GM19099 (cell line): ENCODE measurements around the gene HPS5.

Experiments used
- POLR2A ChIP-seq: IDR thresholded peaks from 3 replicates; pipeline ENCODE4 v1.6.1; 2011; ENCODE audit warnings: low read depth; ENCODE audit not compliant: insufficient read length; ENCODE audit errors: extremely low read depth

HPS5 gene

DNA sequence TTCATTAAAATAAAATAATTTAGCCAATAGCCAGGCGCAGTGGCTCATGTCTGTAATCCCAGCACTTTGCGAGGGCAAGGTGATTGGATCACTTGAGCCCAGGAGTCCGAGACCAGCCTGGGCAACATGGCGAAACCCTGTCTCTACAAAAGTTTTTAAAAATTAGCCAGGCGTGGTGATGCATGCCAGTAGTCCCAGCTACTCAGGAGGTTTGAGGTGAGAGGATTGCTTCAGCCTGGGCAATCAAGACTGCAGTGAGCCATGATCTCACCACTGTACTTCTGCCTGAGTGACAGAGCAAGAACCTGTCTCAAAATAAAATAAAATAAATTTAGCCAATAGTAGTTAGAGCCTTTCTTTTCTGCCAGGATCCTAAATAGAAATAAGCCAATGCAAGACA is 12.2 kb downstream of the HPS5 start:
- no peak for TF ChIP-seq POLR2A

DNA sequence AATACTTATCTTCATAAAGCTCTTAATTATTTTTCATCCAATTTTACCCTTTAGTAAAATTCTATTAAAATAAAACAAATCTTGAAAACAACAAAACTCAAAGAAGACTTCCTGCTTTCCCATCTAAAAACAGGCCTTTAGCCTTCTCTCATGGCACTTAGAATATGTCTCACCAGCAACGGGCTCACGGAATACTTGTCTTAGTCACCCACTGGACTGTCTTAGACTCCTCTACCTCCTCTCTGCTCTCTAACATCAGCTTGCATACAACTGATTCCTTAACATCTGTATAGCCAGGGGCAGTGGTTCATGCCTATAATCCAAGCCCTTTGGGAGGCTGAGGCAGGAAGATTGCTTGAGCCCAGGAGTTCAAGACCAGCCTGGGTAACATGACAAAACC is 13.7 kb downstream of the HPS5 start:
- TF ChIP-seq POLR2A: no peak

DNA sequence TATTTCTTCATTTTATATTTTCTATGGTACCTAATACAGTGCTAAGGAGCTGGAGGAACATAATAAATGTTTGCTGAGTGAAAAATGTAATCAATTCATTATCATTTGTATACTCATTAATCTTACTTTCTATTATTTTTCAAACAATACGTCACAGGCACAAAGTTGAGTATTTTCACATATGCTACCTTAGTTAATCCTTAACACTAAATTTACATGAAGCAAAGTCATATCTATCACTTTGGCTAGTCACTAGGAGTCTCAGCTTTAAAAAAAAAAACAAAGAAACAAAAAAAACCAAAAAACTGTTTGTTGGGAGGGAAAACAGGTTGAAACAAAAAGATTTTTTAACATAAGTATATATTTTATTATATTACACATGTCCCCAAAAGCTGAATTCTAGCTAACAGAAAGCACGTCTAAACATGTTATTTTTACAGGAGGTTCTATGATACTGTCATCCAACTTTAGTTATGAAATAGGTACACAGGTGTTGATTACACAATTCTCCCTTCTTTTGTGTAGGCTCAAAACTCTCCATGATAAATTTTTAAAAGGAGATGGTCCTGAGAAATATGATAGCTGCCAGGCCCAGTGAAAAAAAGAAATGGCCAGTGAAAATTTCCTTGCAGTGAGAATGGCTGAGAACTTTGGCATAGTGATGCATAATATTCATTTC is 14.3 kb downstream of the HPS5 start:
- TF ChIP-seq POLR2A: no peak

DNA sequence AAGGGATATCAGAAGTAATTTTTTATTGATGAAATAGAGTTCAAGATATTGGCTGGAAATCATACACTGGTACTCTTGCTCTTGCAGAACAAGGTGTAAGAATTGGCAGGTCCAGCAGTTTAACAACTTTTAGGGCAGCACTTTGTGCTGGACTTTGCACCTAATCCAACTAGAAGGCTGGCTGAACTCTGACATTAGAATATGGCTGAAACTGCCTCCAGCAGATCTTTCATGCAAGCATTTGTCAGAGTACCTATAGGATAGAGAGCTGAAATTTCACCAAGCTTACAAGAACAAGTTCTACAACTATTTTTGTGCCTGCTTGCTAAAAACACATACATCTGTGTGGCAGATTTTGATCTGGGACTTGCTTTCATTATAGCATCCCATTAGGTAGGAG is 17.2 kb downstream of the HPS5 start:
- no peak for TF ChIP-seq POLR2A

DNA sequence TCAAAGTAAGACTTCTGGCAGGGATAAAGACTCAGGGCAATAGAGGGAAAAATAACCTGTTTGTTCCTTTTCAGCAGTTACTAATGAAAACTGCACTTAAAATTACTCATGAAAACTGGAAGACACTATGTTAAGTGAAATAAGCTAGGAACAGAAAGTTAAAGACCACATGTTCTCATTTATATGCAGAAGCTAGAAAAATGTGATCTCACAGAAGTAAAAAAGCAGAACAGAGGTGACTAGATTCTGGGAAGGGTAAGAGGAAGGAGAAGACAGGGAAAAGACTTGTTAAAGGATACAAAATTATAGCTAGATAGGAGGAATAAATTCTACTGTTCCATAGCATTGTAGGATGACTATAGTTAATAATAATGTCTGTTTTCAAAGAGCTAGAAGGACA is 22.2 kb downstream of the HPS5 start:
- TF ChIP-seq POLR2A: no peak

DNA sequence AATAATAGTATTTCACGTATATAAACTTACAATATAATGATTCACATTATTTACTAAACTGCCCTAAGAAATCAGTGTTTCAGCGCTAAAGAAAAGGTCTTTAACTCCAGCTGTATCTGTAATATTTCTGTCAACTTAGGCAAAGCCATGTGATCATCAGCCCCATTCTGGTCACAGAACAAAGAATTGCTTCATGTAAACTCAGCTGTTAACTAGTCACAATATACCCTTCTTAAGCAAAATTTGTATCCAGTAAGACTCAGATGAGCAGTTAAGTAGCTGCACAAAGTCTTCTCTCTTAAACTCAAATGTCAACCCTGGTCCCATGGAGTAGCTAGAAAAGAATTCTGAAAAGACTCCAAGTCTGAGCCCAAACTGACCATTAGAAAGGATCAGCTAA is 26.6 kb downstream of the HPS5 start:
- TF ChIP-seq POLR2A: no peak

DNA sequence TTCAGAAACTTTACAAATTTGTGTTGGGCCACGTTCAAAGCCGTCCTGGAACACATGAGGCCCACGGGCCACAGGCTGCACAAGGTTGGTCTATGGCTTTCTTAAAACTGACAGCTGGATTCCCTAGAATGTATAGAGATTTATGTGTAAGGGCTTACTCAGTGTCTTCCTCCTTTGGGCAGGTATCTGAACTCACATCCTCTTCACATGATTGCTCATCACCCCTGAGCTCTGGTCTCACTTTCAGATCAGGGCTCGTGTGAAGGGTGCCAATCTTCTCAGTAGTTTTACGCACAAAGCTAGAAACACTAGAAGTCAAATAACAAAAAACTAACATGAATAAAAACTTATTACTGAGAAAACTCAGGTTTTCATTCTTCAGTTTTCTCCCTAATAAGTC is 27.1 kb downstream of the HPS5 start:
- no peak for TF ChIP-seq POLR2A

DNA sequence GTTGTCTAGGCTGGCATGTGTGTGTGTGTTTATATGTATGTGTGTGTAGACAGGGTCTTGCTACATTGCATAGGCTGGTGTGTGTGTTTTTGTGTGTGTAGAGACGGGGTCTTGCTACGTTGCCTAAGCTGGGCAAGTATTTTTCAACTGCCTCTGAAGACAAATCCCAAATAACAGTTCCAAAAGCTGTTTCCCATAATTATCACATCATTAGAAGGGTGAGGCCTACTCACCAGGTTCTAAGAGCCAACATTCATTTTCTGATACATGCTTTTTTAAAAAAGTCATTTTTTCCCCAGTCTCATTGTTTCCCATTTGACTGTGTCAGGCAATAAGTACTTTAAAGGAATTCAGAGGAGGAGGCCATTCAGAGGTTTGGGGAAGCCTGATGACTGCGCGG is 33.0 kb downstream of the HPS5 start:
- TF ChIP-seq POLR2A: no peak

DNA sequence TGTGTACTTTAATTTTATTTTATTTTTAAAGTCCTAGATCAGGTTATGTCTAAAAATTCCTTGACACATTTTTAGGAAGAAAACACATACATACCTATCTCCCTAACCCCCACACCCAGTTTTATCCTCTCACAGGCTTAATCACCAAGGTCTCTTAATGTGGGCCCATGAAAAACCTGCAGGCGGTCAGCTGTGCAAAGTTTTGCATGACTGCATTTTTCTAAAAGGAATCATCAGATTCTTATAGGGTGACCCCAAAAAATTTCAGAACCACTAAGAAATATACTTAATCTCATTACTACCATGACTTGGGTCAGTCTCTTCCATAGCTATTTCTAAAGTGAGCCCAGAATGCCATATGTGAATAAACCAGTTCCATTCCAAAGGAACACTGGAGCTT is 36.1 kb downstream of the HPS5 start:
- no peak for TF ChIP-seq POLR2A

DNA sequence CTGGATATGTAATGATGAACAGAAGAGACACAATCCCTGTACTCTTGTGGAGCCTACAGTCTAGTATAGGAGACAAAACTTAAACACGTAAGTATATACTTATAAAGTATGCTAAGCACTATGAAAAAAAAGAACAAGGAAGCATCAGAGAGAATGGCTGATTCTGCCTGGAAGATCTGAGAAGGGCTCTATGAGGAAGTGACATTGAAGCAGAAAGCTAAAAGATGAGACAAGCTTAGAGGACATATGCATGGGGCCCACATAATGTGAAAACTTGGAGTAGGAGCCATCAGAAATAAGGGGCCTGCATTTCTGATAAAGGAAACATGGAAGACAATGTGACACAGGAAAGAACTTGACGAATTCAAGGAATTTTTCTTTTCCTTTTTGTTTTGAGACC is 39.3 kb downstream of the HPS5 start:
- no peak for TF ChIP-seq POLR2A

DNA sequence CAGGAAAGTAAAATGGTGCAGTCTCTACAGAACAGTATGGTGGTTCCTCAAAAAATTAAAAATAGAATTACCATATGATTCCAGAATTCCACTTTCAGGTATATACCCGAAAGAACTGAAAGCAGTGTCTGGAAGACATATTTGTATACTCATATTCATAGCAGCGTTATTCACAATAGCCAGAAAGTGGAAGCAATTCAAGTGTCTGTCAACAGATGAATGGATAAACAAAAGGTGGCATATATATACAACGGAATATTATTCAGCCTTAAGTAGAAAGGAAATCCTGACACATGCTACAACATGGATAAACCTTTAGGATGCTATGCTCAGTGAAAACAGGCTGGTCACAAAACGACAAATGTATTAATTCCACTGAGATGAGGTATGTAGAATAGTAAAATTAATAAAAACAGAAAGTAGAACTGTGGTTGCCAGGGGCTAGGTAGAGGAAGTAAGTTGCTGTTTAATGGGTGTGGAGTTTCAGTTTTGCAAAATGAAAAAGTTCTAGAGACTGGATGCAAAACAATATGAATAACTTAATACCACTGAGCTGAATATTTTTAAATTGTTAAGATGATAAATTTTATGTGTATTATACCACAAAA is 41.4 kb downstream of the HPS5 start:
- TF ChIP-seq POLR2A: no peak

DNA sequence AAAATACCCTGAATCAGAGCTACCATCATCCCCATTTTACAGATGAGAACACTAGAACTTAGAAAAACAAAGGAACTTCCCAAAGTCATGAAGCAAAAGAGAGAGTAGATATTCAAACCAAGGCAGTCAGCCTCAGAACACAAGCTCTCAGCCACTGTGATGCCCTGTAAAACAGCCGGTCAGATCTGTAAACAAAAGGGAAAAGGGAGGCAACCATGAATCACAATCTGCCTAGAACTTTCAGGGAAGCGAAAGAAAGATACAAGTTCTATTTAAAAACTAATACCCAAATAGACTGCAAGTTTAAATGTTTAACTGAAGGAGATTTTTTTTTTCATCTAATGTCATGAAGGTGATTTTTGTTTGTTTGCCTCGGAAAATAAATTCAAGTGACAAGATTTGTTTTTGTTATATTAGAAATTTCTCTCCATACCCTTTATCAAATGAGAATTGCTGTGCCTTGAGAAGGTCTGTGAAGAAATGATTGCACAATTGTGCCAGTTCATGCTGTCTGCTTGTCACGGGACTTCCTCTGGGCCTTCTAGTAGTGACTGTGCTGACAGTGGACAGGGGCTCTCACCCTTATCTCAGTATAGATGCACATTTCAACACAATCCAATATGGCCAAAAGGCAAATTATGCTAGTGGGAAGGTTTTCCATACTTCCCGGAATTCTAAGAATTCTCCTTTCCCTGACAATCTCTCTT is 44.2 kb downstream of the HPS5 start:
- no peak for TF ChIP-seq POLR2A

DNA sequence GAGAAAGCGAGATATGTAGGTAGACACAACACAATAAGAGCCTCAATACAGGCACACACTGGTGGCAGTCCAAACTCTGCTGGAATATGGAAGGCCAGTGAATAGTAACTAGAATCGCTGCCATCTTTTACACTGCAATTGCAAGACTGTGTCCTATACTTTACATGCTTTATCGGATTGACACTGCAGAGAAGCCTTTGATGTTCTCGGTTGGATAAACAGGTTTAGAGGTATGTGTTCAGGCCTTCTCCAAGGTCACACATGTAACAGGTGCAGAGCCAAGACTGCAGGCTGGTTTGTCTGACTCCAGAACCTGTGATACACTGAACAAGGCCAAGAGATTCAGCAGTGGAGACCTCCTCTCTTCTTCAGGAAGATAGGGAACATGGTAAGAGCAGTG is 50.7 kb downstream of the HPS5 start:
- no peak for TF ChIP-seq POLR2A

DNA sequence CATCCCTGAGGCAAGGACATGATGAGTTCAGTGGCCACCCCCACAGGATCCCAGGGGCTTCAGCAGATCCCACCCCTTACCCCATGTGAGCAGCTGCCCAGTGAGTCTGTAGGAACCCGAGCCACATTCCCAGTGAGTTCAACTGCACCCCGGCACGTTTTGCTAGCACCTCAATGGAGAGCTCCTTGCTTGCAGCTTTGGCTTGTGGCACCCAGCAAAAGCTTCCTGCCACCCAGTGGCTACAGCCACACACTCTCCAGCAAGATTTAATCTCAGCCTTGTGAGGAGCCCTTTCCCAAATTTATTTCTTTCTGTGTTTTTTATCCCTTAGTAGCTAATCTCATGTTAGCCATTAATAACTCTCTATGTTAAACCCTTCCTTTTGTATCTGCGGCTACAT is 51.8 kb downstream of the HPS5 start:
- TF ChIP-seq POLR2A: no peak

DNA sequence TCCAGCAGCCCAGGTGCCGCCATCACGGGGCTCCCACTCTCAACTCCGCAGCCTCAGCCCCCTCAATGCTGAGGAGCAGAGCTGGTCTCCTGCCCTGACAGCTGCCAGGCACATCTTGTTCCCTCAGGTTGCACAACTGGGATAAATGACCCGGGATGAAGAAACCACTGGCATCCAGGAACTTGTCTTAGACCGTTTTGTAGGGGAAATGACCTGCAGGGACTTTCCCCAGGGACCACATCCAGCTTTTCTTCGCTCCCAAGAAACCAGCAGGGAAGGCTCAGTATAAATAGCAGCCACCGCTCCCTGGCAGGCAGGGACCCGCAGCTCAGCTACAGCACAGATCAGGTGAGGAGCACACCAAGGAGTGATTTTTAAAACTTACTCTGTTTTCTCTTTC is 56.0 kb downstream of the HPS5 start, which contains the start of gene SAA1:
Gene SAA1 (plus strand): TSS at position 316 of the 400 bp plus-strand sequence. CDS start 624 bp downstream, outside the sequence.
- TF ChIP-seq POLR2A: no peak
